ENCODE measurements around the gene PPP2R3B. TPM values are rescaled to one million over a fixed set of nuclear protein-coding genes. Genes with fewer than 3 reads are reported as not detected.
A peak's percentile ranks its signal among the peaks of the same experiment; 100 is the strongest.

PPP2R3B gene
- total and polyA plus RNA-seq, 5 experiments from 2014 or later, result 7.4 to 56.4 (median 12.9) TPM

- Mint-ChIP-seq H3K36me3 (peaks cover 0 to 69% (median 25%) of the 10 kb centered on the region in 3 donors), H3K4me3 (no peak overlapping the region), H3K9me3 (peaks cover 0 to 6% (median 0%) of the 10 kb centered on the region in 9 donors), H3K27me3 (no peaks in the 10 kb centered on the region), H3K4me1 (no peaks in the 10 kb centered on the region), H3K27ac (no peak overlapping the region)
- DNase-seq (no peak), ATAC-seq (no peak)
- POLR2A ChIA-PET, result no interaction called here
These were observed 86.4 kb downstream of the PPP2R3B start for GRCh38 chrX:300334-300733.

DNA sequence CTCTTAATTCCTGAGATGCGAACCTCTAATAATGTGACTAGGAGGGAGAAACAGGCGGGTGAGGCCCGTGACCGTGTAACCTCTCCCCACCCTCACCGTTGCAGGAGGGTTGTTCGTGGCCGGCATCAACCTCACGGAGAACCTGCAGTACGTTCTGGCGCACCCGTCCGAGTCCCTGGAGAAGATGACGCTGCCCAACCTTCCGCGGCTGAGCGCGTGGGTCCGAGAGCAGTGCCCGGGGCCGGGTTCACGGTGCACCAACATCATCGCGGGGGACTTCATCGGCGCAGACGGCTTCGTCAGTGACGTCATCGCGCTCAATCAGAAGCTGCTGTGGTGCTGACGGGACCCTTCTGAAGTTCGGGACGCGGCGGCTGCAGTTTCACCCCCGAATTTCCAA, 87.7 kb downstream of the PPP2R3B start:
- Mint-ChIP-seq H3K36me3 (peaks cover 0 to 65% (median 25%) of the 10 kb centered on the region in 3 donors), H3K4me1 (no peaks in the 10 kb centered on the region), H3K27me3 (no peaks in the 10 kb centered on the region), H3K27ac (peak overlapping the region in 1 of 10 donors; percentile 13), H3K4me3 (no peak overlapping the region), H3K9me3 (peaks cover 0 to 3% (median 0%) of the 10 kb centered on the region in 9 donors)
- ATAC-seq (no peak), DNase-seq (peak in 1 of 10 donors; percentile 52)
- POLR2A ChIA-PET, result no interaction called here

DNA sequence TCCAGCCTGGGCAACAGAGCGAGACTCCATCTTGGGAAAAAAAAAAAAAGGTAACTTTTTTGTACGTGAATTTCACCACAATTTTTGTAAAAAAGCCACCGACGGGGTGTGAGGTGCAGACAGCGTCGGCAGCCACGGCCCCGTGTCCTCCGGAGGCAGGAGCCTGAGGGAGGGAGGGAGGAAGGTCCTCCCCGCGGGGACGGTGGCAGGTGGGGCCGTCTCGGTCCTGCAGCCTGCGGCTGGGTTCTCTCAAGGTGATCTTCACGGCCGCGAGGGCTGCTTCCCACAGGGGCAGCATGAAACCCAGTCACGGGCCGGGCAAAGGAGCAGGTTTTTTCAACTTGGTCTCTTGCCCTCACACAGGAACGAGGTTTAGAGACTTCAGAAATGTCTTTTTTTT, 91.6 kb downstream of the PPP2R3B start:
- Mint-ChIP-seq H3K27me3 (no peaks in the 10 kb centered on the region), H3K4me1 (no peaks in the 10 kb centered on the region), H3K9me3 (no peaks in the 10 kb centered on the region), H3K4me3 (no peak overlapping the region), H3K36me3 (peaks cover 0 to 61% (median 24%) of the 10 kb centered on the region in 3 donors), H3K27ac (no peak overlapping the region)
- peak in 1 of 10 donors; percentile 36 for DNase-seq
- ATAC-seq, result no peak
- POLR2A ChIA-PET, result no interaction called here

DNA sequence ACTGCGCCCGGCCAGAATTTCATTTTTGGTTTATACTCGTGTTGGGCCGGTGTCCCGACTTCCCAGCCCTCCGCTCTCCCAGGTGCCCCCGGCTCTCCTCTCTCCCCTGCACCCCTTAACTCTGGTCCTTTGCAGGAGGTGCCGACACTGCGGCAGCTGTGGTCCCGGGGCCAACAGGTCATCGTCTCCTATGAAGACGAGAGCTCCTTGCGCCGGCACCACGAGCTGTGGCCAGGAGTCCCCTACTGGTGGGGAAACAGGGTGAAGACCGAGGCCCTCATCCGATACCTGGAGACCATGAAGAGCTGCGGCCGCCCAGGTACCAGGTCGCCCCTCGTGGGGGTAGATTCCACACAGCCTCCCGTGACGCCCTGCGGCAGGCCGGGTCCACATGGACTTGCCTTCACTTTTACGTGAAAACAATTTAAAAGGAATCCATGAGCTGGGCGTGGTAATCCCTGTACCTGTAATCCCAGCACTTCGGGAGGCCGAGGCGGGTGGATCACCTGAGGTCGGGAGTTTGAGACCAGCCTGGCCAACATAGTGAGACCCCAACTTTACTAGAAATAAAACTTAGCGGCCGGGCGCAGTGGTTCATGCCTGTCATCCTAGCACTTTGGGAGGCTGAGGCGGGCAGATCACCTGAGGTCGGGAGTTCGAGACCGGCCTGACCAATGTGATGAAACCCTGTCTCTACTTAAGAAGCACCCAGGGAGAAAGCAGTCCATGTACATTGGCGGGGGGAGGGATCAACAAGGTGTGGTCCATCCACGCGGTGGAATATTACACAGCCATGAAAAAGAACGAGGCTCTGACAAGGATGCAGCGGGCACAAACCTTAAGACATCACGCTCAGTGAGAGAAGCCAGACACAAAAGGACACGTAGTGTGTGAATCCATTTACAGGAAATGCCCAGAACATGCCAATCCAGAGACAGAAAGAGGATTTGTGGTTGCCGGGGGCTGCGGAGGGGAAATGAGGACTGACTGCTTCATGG, 93.5 kb downstream of the PPP2R3B start:
- no peak overlapping the region for H3K4me3 Mint-ChIP-seq
- H3K27ac Mint-ChIP-seq, result peak overlapping the region in 1 of 10 donors; percentile 59
- no peak for ATAC-seq
- peak in 1 of 10 donors; percentile 46 for DNase-seq
- peaks cover 0 to 66% (median 24%) of the 10 kb centered on the region in 3 donors for H3K36me3 Mint-ChIP-seq
- no peaks in the 10 kb centered on the region for H3K4me1 Mint-ChIP-seq
- POLR2A ChIA-PET, result no interaction called here
- no peaks in the 10 kb centered on the region for H3K9me3 Mint-ChIP-seq
- no peaks in the 10 kb centered on the region for H3K27me3 Mint-ChIP-seq

- Mint-ChIP-seq H3K27me3 (no peaks in the 10 kb centered on the region), H3K9me3 (no peaks in the 10 kb centered on the region), H3K36me3 (peaks cover 0 to 74% (median 24%) of the 10 kb centered on the region in 3 donors), H3K27ac (no peak overlapping the region), H3K4me1 (peaks cover 3 to 4% (median 4%) of the 10 kb centered on the region in 4 donors), H3K4me3 (no peak overlapping the region)
- ATAC-seq (no peak), DNase-seq (peak in 1 of 10 donors; percentile 45)
- POLR2A ChIA-PET, result no interaction called here
These were observed 95.3 kb downstream of the PPP2R3B start for GRCh38 chrX:291411-291901.

GRCh38 chrX:290476-291166, 96.1 kb downstream of the PPP2R3B start:
- Mint-ChIP-seq H3K27ac (no peak overlapping the region), H3K9me3 (no peaks in the 10 kb centered on the region), H3K4me1 (peaks cover 8 to 12% (median 10%) of the 10 kb centered on the region in 4 donors), H3K4me3 (no peak overlapping the region), H3K27me3 (no peaks in the 10 kb centered on the region), H3K36me3 (peaks cover 0 to 76% (median 22%) of the 10 kb centered on the region in 3 donors)
- POLR2A ChIA-PET, result no interaction called here
- DNase-seq (peak in 1 of 10 donors; percentile 31), ATAC-seq (no peak)

DNA sequence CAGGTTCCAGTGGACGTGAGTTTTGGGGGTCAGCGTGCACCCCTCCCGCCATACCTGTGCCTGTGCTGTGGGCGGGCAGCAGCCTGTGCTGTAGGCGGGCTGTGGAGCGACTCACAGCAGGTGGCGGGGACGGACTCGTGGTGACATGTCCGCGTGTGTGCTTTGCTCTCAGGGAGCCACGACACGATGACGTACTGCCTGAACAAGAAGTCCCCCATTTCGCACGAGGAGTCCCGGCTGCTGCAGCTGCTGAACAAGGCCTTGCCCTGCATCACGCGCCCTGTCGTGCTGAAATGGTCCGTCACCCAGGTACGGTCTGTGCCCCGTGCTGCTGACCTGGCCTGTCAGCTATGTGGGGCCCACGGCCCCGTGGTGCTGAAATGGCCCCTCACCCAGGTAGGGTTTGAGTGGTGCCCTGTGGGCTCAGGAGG, 98.1 kb downstream of the PPP2R3B start:
- peaks cover 12 to 28% (median 14%) of the 10 kb centered on the region in 4 donors for H3K4me1 Mint-ChIP-seq
- peaks cover 0 to 74% (median 13%) of the 10 kb centered on the region in 3 donors for H3K36me3 Mint-ChIP-seq
- no peaks in the 10 kb centered on the region for H3K9me3 Mint-ChIP-seq
- H3K4me3 Mint-ChIP-seq, result no peak overlapping the region
- no peak for DNase-seq
- POLR2A ChIA-PET, result no interaction called here
- no peak overlapping the region for H3K27ac Mint-ChIP-seq
- ATAC-seq, result no peak
- H3K27me3 Mint-ChIP-seq, result no peaks in the 10 kb centered on the region

DNA sequence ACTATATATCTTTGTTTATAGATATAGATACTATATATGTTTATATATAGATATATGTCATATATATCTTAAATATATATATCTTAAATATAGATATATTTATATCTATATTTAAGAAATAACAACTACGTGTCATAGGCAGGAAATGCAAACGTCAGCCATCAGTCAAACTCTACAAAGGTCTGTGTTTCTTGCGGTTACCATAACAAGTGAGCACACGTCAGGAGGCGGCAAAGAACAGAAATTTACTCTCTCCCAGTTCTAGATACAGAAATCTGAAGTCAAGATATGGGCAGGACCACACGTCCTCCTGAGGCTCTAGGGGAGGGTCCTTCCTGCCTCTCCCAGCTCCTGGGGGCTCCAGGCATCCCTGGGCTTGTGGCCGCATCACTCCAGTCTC, 99.0 kb downstream of the PPP2R3B start:
- no peaks in the 10 kb centered on the region for H3K27me3 Mint-ChIP-seq
- H3K9me3 Mint-ChIP-seq, result no peaks in the 10 kb centered on the region
- peak overlapping the region in 1 of 10 donors; percentile 36 for H3K27ac Mint-ChIP-seq
- POLR2A ChIA-PET, result no interaction called here
- H3K4me1 Mint-ChIP-seq, result peaks cover 12 to 28% (median 15%) of the 10 kb centered on the region in 4 donors
- no peak overlapping the region for H3K4me3 Mint-ChIP-seq
- DNase-seq (no peak), ATAC-seq (no peak)
- H3K36me3 Mint-ChIP-seq, result peaks cover 0 to 65% (median 6%) of the 10 kb centered on the region in 3 donors

GRCh38 chrX:285076-285677, 101.5 kb downstream of the PPP2R3B start:
- H3K36me3 Mint-ChIP-seq, result peaks cover 0 to 47% (median 0%) of the 10 kb centered on the region in 3 donors
- peak overlapping the region in 5 of 10 donors; percentile 8 to 80 (median 44) for H3K4me3 Mint-ChIP-seq
- H3K9me3 Mint-ChIP-seq, result no peaks in the 10 kb centered on the region
- peak overlapping the region in 2 of 10 donors; percentile 15 to 94 for H3K27ac Mint-ChIP-seq
- H3K27me3 Mint-ChIP-seq, result no peaks in the 10 kb centered on the region
- H3K4me1 Mint-ChIP-seq, result peaks cover 12 to 33% (median 20%) of the 10 kb centered on the region in 4 donors
- no peak for ATAC-seq
- POLR2A ChIA-PET, result no interaction called here
- no peak for DNase-seq

Other genes starting within 250 kb of the PPP2R3B start
- gene PLCXD1, start 105.5 kb downstream of the PPP2R3B start, total RNA-seq, result 10 to 100 TPM; 18.7 to 19.2 TPM
- gene PLCXD1, start 105.5 kb downstream of the PPP2R3B start, polyA plus RNA-seq, result 1 to 10 TPM; 2.7 to 9.2 (median 4.2) TPM
- gene GTPBP6, start 68.1 kb downstream of the PPP2R3B start, total RNA-seq, result 100 to 1,000 TPM in 1 of 2 experiments, 10 to 100 TPM in 1; 98.5 to 101 TPM
- 10 to 100 TPM; 37.2 to 62.7 (median 45.6) TPM for gene GTPBP6, start 68.1 kb downstream of the PPP2R3B start, polyA plus RNA-seq
- gene SHOX, start 243.9 kb upstream of the PPP2R3B start, total RNA-seq, result not detected
- not detected for gene SHOX, start 243.9 kb upstream of the PPP2R3B start, polyA plus RNA-seq